ENCODE results near the gene LGALS1. TPM values are rescaled to one million over a fixed set of nuclear protein-coding genes. Genes with fewer than 3 reads are reported as not detected.
"Not testable (repeated sequence)": the region's sequence is repeated elsewhere in the genome, so short reads cannot be mapped to it uniquely, and the experiment has no call there.

The LGALS1 gene
- total RNA-seq, 1 donor from 2014 or later: 2,760 TPM

DNA sequence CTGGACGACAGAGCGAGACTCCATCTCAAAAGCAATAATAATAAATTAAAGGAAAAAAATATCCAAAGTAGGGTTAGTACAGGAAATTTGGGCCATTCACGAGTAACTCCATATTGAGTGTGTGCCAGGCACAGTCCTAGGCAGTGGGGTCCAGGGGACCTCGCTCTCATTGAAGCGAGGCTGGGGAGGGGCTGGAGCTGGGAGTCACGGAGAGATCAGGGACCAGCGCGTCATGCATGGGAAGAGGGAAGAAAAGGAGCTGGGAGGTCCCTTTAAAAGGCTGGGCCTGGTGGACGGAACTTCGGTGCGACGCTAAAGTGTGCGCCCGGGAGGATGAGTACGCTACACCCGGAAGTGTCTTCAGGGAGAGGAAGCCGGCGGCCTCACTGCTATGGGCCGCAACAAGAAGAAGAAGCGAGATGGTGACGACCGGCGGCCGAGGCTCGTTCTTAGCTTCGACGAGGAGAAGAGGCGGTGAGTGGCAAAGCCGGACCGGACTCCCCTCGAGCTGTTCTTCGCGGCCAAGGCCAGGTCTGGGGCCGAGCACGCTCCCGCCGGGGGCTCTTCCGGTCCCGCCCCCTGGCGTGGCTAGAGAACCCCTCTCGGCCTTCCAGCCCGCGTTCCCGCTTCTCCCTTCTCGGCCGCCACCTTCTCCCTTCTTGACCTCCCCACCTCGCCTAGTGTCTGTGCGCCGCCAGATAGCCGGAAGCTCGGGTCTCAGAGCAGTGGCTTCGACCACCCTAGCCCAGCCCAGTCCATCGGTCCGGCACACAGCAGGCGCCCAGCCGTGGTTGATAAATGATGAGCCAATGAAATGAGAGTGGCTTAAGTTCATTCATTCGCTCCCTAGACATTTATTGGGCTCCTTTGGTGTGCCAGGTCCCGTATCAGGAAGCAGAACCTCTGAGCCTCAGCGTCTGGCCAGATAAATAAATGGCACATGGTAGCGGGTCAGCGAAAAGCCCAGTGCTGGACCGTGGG is 10.9 kb downstream of the LGALS1 start, which contains the start of gene NOL12:
Gene NOL12 (plus strand): TSS at position 342 of the 981 bp plus-strand sequence. CDS start 50 bp downstream, at position 392.
- peak; percentile 22 for TF ChIP-seq CTCF (IDR thresholded peaks at IDR 0.05)
- Mint-ChIP-seq H3K36me3 (ENCODE audit: low read depth) (peaks cover 9% of the 10 kb centered on the region), H3K4me1 (ENCODE audit: low read depth) (peaks cover 24% of the 10 kb centered on the region), H3K27me3 (ENCODE audit: low read depth) (no peaks in the 10 kb centered on the region), H3K9me3 (ENCODE audit: low read depth) (no peaks in the 10 kb centered on the region), H3K4me3 (ENCODE audit: unreplicated experiment) (peak within 1 kb of the TSS; percentile 99), H3K27ac (ENCODE audit: unreplicated experiment) (peak within 1 kb of the TSS; percentile 94)
- DNase-seq (ENCODE audit: low spot score): no peak

DNA sequence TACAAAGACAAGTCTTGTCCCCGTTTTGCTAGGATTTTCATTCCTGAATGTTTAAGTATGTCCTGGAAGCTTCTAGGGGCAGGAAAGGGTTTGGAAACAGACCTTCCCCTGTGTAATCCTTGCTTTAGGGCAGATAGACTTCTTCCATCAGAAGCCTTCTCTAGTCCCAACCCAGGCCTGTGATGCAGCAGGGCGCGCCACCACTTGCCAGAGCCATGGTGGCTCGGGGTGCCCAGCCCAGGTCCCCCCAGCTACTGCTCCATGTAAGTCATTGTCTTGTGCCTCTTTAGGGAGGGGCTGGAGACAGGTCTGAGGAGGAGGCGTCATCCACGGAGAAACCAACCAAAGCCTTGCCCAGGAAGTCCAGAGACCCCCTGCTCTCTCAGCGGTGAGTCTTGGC is 15.0 kb downstream of the LGALS1 start:
- no peak for DNase-seq (ENCODE audit: low spot score)
- H3K4me3 Mint-ChIP-seq (ENCODE audit: unreplicated experiment): no peak overlapping the region

GRCh38 chr22:37690901-37691504 is 15.6 kb downstream of the LGALS1 start:
- H3K36me3 Mint-ChIP-seq (ENCODE audit: low read depth): peaks cover 16% of the 10 kb centered on the region
- peaks cover 21% of the 10 kb centered on the region for H3K4me1 Mint-ChIP-seq (ENCODE audit: low read depth)
- H3K27ac Mint-ChIP-seq (ENCODE audit: unreplicated experiment): no peak overlapping the region
- H3K27me3 Mint-ChIP-seq (ENCODE audit: low read depth): no peaks in the 10 kb centered on the region
- TF ChIP-seq CTCF (IDR thresholded peaks at IDR 0.05): no peak
- H3K4me3 Mint-ChIP-seq (ENCODE audit: unreplicated experiment): no peak overlapping the region
- no peak for DNase-seq (ENCODE audit: low spot score)
- H3K9me3 Mint-ChIP-seq (ENCODE audit: low read depth): no peaks in the 10 kb centered on the region

More for the DNA sequence above, 15.0 kb downstream of the LGALS1 start:
- peaks cover 16% of the 10 kb centered on the region for H3K36me3 Mint-ChIP-seq (ENCODE audit: low read depth)
- no peaks in the 10 kb centered on the region for H3K27me3 Mint-ChIP-seq (ENCODE audit: low read depth)
- H3K9me3 Mint-ChIP-seq (ENCODE audit: low read depth): no peaks in the 10 kb centered on the region
- no peak overlapping the region for H3K27ac Mint-ChIP-seq (ENCODE audit: unreplicated experiment)
- TF ChIP-seq CTCF (IDR thresholded peaks at IDR 0.05): no peak
- peaks cover 19% of the 10 kb centered on the region for H3K4me1 Mint-ChIP-seq (ENCODE audit: low read depth)

- H3K27me3 Mint-ChIP-seq (ENCODE audit: low read depth): no peaks in the 10 kb centered on the region
- H3K36me3 Mint-ChIP-seq (ENCODE audit: low read depth): peaks cover 16% of the 10 kb centered on the region
- no peak overlapping the region for H3K4me3 Mint-ChIP-seq (ENCODE audit: unreplicated experiment)
- no peak overlapping the region for H3K27ac Mint-ChIP-seq (ENCODE audit: unreplicated experiment)
- DNase-seq (ENCODE audit: low spot score): no peak
- TF ChIP-seq CTCF (IDR thresholded peaks at IDR 0.05): no peak
- no peaks in the 10 kb centered on the region for H3K9me3 Mint-ChIP-seq (ENCODE audit: low read depth)
- H3K4me1 Mint-ChIP-seq (ENCODE audit: low read depth): peaks cover 19% of the 10 kb centered on the region
Observed at GRCh38 chr22:37692627-37693285, 17.3 kb downstream of the LGALS1 start.

DNA sequence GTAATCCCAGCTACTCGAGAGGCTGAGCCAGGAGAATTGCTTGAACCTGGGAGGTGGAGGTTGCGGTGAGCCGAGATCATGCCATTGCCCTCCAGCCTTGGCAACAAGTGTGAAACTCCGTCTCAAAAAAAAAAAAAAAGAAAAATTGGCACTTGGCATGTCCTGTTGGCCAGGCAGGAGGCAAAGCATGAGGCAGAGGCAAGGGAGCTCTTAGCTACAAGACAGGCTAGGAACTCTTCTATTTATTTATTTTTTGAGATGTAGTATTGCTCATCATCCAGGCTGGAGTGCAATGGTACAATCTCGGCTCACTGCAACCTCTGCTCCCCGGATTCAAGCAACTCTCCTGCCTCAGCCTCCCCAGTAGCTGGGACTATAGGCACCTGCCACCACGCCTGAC is 18.7 kb downstream of the LGALS1 start:
- H3K36me3 Mint-ChIP-seq (ENCODE audit: low read depth): peaks cover 11% of the 10 kb centered on the region
- H3K4me3 Mint-ChIP-seq (ENCODE audit: unreplicated experiment); H3K27me3 Mint-ChIP-seq (ENCODE audit: low read depth); H3K27ac Mint-ChIP-seq (ENCODE audit: unreplicated experiment); H3K9me3 Mint-ChIP-seq (ENCODE audit: low read depth); DNase-seq (ENCODE audit: low spot score): not testable (repeated sequence)
- H3K4me1 Mint-ChIP-seq (ENCODE audit: low read depth): peaks cover 16% of the 10 kb centered on the region

DNA sequence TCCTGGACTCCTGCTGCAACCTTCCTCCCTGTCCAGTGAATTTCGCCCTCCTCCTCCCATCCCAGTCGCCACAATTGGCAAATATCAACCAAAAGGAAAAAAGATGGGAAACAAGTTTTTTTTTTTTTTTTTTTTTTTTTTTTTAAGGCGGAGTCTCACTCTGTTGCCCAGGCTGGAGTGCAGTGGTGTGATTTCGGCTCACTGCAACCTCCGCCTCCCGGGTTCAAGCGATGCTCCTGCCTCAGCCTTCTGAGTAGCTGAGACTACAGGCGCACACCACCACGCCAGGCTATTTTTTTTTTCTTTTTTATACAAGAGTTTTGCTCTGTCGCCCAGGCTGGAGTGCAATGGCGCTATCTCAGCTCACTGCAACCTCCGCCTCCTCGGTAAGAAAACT is 20.8 kb downstream of the LGALS1 start:
- peaks cover 16% of the 10 kb centered on the region for H3K4me1 Mint-ChIP-seq (ENCODE audit: low read depth)
- H3K9me3 Mint-ChIP-seq (ENCODE audit: low read depth); DNase-seq (ENCODE audit: low spot score); H3K36me3 Mint-ChIP-seq (ENCODE audit: low read depth); H3K27me3 Mint-ChIP-seq (ENCODE audit: low read depth): not testable (repeated sequence)
- H3K4me3 Mint-ChIP-seq (ENCODE audit: unreplicated experiment): peak overlapping the region; percentile 62
- peak overlapping the region; percentile 65 for H3K27ac Mint-ChIP-seq (ENCODE audit: unreplicated experiment)

Measured in chondrocyte (in vitro differentiated cells).